Measurements from ENCODE around the gene COL4A1.

Gene COL4A1

DNA sequence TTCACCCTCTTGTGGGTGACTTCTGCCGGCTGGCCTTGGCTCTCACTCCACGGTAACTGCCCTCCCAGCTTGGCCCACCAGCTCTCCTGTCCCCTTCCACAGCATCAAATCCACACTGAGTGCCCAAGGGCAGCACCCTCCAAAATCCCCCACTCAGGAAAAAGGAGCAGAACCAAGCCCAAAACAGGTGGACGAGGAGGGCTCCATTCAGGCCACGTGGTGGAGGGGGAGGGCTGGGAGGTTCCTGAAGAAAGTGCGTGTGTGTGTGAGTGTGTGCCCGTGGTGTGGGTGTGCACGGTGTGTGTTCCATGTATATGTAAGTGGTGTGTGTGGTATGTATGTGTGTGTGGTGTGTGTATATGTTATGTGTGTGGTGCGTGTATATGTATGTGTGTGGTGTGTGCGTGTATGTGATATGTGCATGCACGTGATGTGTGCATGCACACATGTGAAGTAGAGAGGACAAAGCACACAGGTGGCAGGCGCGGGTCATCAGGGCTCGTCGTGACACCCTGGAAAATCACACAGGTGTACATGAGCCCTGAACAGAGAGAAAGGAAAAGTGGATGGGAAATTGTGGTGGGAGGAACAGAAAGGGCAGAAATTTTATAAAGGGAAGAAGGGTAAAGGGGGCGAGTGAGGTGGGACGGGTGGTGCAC, 76.9 kb downstream of the COL4A1 start:
- TF ChIP-seq GATA2 (IDR thresholded peaks at IDR 0.05; ENCODE audit: low read depth, low read length) (no peak), GATA3 (IDR thresholded peaks at IDR 0.05; ENCODE audit: low read depth, low read length) (no peak)

DNA sequence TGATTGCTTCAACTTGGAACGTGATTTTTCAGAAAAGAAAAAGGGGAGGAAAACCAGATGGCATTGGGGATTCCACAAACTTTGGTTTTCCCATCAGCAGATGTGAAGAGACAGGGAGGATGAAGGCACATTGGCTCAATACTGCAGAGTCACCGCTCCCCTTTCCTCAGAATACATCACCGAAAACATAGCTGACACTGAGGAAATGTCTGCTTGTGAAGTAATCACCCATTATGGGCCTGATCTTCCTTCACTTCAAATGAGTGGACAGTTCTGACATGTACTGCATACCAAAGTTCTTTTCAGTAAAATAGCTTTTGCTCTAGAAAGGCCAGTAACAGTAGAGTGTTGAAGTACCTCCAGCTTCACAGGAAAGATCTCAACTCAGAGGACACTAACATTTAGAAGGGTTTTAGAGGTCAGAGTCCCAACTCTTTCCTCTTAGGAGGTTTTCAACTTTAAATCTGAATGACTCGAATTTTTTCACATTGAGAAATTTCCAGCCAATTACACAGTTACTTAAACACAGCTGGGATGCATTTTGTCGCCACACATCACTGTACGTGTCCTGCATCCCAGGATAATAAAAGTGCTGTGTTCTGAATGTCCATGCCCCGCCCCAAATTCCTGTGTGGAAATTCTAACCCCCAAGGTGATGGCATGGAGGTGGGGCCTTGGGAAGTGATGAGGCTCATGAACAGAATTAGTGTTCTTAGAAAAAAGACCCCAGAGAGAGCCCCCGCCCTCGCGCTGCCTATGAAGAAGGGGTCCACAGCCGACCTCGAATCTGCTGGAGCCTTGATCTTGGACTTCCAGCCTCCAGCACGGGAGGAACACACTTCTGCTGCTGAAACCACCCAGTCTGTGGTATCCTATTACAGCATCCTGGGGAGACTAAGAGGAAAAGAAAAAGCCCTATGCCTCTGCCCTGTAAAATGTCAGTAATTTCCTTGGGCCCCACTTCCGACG, 77.7 kb downstream of the COL4A1 start:
- TF ChIP-seq GATA2 (IDR thresholded peaks at IDR 0.05; ENCODE audit: low read depth, low read length): no peak
- no peak for TF ChIP-seq GATA3 (IDR thresholded peaks at IDR 0.05; ENCODE audit: low read depth, low read length)

DNA sequence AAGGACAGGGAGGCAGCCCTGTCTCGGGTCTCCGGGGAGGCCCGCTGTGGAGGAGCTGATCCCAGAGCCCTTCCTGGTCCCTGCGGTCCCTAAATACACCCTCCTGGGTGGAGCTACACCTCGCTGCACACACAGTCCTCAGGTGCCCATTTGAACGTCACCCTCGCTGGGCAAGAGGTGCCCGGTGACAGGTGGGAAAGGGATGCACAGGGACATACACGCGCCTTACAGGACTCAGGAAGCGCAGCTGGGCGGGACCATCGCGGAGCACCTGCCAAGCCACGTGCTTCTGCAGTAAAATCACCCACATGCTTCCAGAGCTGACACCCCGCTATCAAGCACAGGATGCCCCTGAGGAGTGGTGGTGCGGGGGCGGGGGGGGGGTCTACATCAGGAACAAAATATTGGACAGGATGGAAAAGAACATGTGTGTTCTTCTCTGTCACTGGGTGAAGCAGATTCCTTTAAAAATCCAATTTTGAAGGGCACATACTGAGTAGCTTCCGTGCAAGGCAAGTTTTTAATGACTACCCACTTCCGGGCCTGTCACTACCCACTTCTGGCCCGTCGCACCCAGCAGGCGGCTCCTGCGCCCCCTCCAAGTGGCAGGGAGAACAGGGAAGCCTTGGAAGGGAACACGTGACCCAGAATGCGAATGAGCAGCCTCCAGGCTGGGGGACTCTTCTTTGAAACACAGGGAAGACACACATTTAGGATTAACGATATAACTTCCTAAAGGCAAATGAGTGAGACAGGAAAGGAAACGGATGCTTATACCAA, 78.9 kb downstream of the COL4A1 start:
- no peak for TF ChIP-seq GATA2 (IDR thresholded peaks at IDR 0.05; ENCODE audit: low read depth, low read length)

DNA sequence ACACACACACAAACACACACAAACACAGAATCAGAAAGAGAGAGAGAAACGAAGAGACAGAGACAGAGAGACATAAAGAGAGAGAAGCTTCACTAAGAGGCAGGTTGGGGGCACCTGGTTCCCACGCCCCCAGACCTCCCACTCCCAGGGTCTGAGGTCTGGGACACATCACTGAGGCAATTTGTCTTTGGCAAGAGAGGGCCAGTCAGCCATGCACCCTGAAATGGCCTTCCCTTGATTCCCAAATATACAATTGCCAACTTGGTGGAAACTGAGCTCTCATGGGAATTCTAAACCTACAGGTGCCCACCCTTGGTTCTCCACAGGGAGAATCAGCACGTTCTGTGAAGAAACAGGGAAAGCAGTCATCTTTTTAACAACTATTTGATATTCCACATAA, 79.5 kb downstream of the COL4A1 start:
- no peak for TF ChIP-seq GATA2 (IDR thresholded peaks at IDR 0.05; ENCODE audit: low read depth, low read length)
- TF ChIP-seq GATA3 (IDR thresholded peaks at IDR 0.05; ENCODE audit: low read depth, low read length): no peak

DNA sequence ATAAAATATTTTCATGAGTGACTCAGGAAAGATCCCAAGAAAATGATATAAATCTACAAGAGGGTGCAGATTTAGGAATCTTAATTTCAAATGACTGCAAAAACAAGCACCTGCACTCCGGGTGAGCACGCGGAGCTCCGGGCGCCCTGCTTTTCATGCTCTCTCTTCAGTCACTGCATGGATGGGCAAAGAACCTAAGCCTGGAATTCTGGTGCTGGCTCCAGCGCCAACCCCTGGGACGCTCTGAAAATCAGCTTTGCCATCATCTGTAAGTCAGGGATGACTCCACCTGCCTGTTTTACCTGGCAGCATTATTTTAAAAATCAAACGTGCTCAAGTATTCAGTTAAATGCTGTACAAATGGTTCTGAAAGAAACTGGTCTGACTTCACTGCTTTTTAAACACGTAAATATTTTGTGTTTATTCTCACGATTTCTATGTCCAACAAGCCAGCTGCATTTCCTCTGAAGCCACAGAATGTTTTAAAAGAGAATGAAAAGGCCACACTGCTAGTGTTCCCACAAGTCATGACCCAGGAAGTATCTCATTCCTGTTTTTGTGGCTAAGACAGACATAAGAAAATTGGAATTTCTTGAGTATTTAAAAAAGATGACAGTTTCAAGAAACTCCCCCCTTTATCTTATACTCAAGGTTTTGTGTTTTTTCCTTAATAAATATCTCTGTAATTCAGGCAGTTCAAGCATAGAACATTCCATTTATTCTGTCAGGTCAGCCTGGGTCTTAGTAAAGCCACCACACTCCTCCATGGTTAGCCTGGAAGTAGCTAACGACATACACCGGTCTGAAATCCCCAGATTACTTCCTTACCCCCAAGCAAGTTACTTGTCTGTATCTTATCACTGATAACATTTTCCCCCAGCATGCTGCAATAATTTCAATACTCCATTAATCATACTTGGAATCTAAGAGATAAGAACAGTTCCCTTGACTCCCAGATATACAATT, 81.1 kb downstream of the COL4A1 start:
- peak; percentile 19; the same call in 1 of the 2 replicates for TF ChIP-seq GATA2 (IDR thresholded peaks at IDR 0.05; ENCODE audit: low read depth, low read length)
- TF ChIP-seq GATA3 (IDR thresholded peaks at IDR 0.05; ENCODE audit: low read depth, low read length): peak; percentile 30; the same call in 1 of the 2 replicates

DNA sequence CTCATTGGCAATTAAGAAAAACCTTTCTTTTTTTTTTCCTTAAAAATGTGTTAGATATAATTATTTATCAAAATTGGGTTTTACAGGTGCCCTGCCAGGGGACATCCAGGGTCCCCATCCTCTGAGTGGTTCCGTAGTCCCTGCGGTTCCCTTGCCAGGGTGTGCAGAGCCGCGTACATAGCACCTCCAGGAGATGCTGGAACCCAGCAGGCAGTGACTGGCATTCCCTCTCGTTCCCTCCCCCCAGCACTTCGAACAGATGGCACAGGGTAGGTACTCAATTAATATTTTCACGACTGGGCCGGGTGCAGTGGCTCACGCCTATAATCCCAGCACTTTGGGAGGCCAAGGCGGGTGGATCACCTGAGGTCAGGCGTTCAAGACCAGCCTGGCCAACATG, 82.0 kb downstream of the COL4A1 start:
- TF ChIP-seq GATA2 (IDR thresholded peaks at IDR 0.05; ENCODE audit: low read depth, low read length) (no peak), GATA3 (IDR thresholded peaks at IDR 0.05; ENCODE audit: low read depth, low read length) (no peak)

DNA sequence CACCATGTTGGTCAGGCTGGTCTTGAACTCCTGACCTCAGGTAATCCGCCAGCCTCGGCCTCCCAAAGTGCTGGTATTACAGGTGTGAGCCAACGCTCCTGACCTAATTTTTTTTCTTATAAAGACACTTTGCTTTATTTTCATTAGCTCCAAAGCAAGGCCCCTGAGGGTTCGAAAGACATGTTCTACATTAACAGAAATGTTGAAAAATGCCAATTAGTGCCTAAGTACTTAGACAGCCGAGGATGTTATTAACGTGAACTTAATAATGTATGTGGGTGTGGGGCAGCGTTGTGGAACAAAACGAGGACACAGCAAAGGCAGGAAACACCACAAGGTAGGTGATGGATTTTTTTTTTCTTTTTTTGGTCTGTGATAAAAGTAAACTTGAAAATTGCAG, 82.4 kb downstream of the COL4A1 start:
- TF ChIP-seq GATA3 (IDR thresholded peaks at IDR 0.05; ENCODE audit: low read depth, low read length) (no peak), GATA2 (IDR thresholded peaks at IDR 0.05; ENCODE audit: low read depth, low read length) (no peak)

DNA sequence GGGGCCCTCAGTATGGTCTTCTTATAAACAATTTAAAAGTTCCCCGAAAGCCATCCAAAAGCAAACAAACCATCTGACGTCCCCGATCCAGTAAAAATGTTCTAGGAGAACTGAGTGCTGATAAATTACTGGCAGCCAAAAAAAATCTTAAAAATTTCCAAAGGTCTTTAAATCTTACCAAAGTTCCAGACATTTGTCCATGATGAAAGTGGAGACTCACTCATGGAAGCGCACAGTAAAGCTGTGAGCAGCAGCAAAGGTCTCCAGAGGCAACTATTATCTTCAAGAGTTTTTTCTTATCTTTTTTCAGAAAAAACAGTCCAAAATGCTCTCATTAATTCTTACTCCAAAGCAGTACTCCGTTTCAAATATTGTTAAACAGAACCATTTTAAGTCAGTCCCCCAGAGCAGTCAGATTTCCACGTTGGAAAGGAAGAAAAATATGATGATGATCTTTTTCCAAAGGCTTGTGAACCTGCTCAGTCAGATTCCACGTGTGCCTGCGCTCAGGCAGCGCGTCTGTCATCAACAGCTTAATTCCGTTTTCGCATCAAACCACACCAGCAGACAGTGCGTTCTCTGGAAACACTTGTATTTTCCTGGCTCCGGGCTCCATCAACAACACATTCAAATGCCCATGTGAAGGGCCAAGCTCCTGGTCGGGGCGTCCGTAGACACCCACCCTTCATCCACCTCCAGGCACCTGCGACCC, 85.4 kb downstream of the COL4A1 start:
- no peak for TF ChIP-seq GATA2 (IDR thresholded peaks at IDR 0.05; ENCODE audit: low read depth, low read length)
- TF ChIP-seq GATA3 (IDR thresholded peaks at IDR 0.05; ENCODE audit: low read depth, low read length): no peak

DNA sequence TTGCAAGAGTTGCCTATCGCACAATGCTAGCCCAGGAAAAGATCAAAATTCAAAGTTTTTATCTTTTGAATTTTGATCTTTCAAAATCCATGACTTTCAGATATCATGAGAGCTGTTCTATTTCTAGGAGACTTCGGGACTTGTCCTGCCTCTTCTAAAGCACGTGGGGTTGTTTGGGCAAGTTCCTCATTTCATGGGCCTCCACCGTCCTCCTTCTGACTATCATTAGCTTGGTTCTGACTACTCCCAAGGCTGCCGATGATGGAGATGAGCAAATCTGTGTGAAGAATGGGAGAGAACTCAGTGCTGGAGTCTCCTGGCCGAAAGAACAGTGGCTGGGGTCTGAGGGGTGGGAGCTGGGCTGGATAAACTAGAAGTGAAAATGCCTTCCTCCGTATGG, 86.5 kb downstream of the COL4A1 start:
- TF ChIP-seq GATA2 (IDR thresholded peaks at IDR 0.05; ENCODE audit: low read depth, low read length): no peak
- TF ChIP-seq GATA3 (IDR thresholded peaks at IDR 0.05; ENCODE audit: low read depth, low read length): no peak

DNA sequence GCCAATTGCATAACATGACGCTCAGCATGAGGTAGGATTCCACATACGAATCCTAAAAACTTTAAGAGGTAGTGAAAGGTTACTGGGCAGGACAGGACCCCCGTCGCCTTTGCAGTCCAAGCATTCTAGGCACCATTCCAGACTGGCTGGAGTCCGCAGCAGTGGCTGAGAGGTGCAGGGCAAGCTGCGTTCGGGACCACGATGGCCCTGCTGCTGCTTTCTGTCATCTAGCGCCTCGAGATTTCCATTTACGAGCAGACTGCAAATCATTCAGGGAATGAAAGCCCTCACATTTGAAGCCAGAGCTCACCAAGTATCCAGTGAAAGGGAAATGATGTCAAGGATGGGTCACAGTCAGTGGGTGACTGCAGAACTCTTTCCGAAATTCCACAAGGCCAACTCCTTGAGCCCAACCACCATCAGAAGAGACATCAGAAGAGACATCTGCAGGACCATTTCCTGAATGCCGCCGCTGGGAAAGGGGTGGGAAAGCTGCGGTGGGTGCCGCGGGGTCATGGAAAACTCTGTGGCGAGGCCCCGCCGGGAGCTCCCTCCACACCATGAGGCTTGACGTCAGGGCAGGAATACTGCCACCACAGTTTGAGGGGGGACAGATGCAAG, 88.3 kb downstream of the COL4A1 start:
- TF ChIP-seq GATA2 (IDR thresholded peaks at IDR 0.05; ENCODE audit: low read depth, low read length): no peak
- TF ChIP-seq GATA3 (IDR thresholded peaks at IDR 0.05; ENCODE audit: low read depth, low read length): no peak

DNA sequence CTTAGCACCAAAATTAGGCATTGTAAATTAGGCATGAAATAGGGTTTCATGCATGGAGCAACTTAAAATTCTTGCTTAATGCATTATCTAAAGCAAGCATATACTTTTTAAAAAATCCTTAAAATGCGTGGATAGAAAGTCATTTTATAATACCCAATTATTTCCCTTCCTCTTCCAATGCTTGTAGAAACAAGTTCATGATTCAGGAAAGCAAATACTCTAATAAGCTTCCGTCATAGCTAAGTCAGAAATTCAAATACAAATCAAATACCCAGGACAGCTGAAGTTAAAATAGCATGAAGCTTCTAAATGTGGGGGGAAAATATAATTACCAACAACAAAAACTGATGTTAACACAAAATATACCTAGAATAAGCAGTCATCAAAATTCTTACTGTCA, 89.1 kb downstream of the COL4A1 start:
- no peak for TF ChIP-seq GATA2 (IDR thresholded peaks at IDR 0.05; ENCODE audit: low read depth, low read length)
- no peak for TF ChIP-seq GATA3 (IDR thresholded peaks at IDR 0.05; ENCODE audit: low read depth, low read length)

DNA sequence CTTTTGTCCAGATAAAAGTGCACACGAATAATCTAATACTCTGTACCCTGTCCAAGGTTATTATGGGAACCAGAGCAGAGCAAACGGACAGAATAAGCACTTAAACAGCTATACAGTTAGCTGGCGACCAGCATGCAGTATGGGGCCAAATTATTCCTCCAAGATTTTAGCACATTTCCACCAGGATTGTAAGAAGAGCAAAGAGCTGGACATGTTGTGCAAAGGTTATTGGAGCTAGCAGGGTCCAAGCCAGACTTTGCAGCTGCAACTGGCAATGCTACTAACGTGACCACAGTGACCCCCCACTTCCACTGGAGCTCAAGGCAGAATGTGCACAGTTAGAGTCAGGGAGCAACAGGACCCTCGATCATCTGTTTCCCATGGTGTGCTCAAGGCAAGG, 89.9 kb downstream of the COL4A1 start:
- no peak for TF ChIP-seq GATA2 (IDR thresholded peaks at IDR 0.05; ENCODE audit: low read depth, low read length)
- TF ChIP-seq GATA3 (IDR thresholded peaks at IDR 0.05; ENCODE audit: low read depth, low read length): no peak

Measured in SH-SY5Y (cell line).